ENCODE results near the gene HARS1. TPM values are rescaled to one million over a fixed set of nuclear protein-coding genes. Genes with fewer than 3 reads are reported as not detected.
A peak's percentile ranks its signal among the peaks of the same experiment; 100 is the strongest.

The HARS1 gene
- total and polyA plus RNA-seq, 2 donors (not counting 1 experiment from before 2014, with no cell fraction given), result 32.6 to 60.5 TPM

- H3K4me1 ChIP-seq (ENCODE audit: control insufficient read depth in 2 of 2, insufficient read depth in 2 of 2, low read length in 2 of 2), result peaks cover 5 to 11% of the 10 kb centered on the region in 2 donors
- ChIA-PET POLR2A (no interaction called here), CTCF (interaction anchor here (0.6 kb wide), 1 partner anchor 12 kb away, joined by 4 read pairs; no protein-coding TSS in a partner anchor)
- TF ChIP-seq CTCF (IDR thresholded peaks at IDR 0.05) (no peak), EZH2 (IDR thresholded peaks at IDR 0.05; ENCODE audit: borderline replicate concordance, insufficient read depth, low read depth, low read length, poor library complexity, severe bottlenecking) (no peak)
- no peak overlapping the region for H3K4me3 ChIP-seq (ENCODE audit: control extremely low read depth in 1 of 5, extremely low read depth in 1 of 5, insufficient read depth in 1 of 5, low read depth in 2 of 5, low read length in 4 of 5)
- Mint-ChIP-seq H3K9me3 (ENCODE audit: insufficient read depth) (no peaks in the 10 kb centered on the region), H3K4me3 (no peak overlapping the region), H3K4me1 (peaks cover 11% of the 10 kb centered on the region), H3K27me3 (no peaks in the 10 kb centered on the region), H3K27ac (peak overlapping the region; percentile 37)
- H3K9ac ChIP-seq (ENCODE audit: low read length), result no peak overlapping the region
- peaks cover 0 to 3% (median 0%) of the 10 kb centered on the region in 3 donors for H3K9me3 ChIP-seq (ENCODE audit: control extremely low read depth in 1 of 3, control insufficient read depth in 2 of 3, insufficient read depth in 1 of 3, low read length in 2 of 3)
- peaks cover 4 to 35% of the 10 kb centered on the region in 2 experiments for H3K36me3 ChIP-seq (replicated peaks in 1 of 2; ENCODE audit: control extremely low read depth in 1 of 2, control insufficient read depth in 1 of 2, extremely low read depth in 1 of 2, insufficient read depth in 2 of 2, low read length in 1 of 2)
- H2AFZ ChIP-seq (ENCODE audit: insufficient read depth, low read depth, low read length, poor library complexity, severe bottlenecking), result no peak overlapping the region
- H3K27ac ChIP-seq (ENCODE audit: low read length in 2 of 2), result no peak overlapping the region
- H3K27me3 ChIP-seq (replicated peaks in 1 of 4; ENCODE audit: control extremely low read depth in 1 of 4, control insufficient read depth in 3 of 4, insufficient read depth in 4 of 4, low read length in 3 of 4), result no peaks in the 10 kb centered on the region
- no peaks in the 10 kb centered on the region for H4K20me1 ChIP-seq (ENCODE audit: control insufficient read depth, insufficient read depth, low read length, poor library complexity, severe bottlenecking)
- intact Hi-C loops (cut with micrococcal nuclease), result no loop called here
- H3K4me2 ChIP-seq (replicated peaks; ENCODE audit: low read depth, low read length, poor library complexity, severe bottlenecking), result no peak overlapping the region
- no peak for ATAC-seq (ENCODE audit: low read depth)
- WGBS (ENCODE audit: insufficient coverage), result 100% methylated on average over 2 of the region's 4 CpGs
- H3K79me2 ChIP-seq (ENCODE audit: control insufficient read depth, insufficient read depth, low read length), result peaks cover 3% of the 10 kb centered on the region
- DNase-seq, result no peak
These were observed 16.6 kb upstream of the HARS1 start for GRCh38 chr5:140707812-140708211.

Data from B cell (primary cell).